Sigmoid colon (tissue), 4 donors: ENCODE data around the gene RASGRF2.

Experiments used
- CTCF ChIP-seq, 4 experiments: fragments of 450-650 bp in 3 of 4; fragments of 200-600 bp in 1 of 4; IDR thresholded peaks; one replicate each; pipeline ENCODE4 v1.5.1; 2016 to 2019; ENCODE audit warnings: antibody characterized with exemption in 4 of 4, mild to moderate bottlenecking in 3 of 4, moderate library complexity in 2 of 4
- EP300 ChIP-seq, 4 donors: sonication (generic); formaldehyde crosslinking; IDR thresholded peaks; one replicate each; pipeline ENCODE4 v1.6.1; 2017; ENCODE audit warnings: antibody characterized with exemption in 4 of 4
- POLR2A ChIP-seq, 2 donors: fragments of 450-650 bp; IDR thresholded peaks; one replicate each; pipeline ENCODE4 v1.6.1; 2016; ENCODE audit warnings: antibody characterized with exemption in 2 of 2, mild to moderate bottlenecking in 2 of 2, moderate library complexity in 2 of 2
- POLR2AphosphoS5 ChIP-seq, 4 donors: sonication (generic); formaldehyde crosslinking; IDR thresholded peaks; one replicate each; pipeline ENCODE4 v1.6.1; 2017; ENCODE audit warnings: antibody characterized with exemption in 4 of 4

GRCh38 chr5:81194633-81195334 is 234.6 kb downstream of the RASGRF2 start:
- peak; percentile 49 to 84 (median 58) for TF ChIP-seq CTCF (IDR thresholded peaks at IDR 0.05)
- TF ChIP-seq POLR2A (IDR thresholded peaks at IDR 0.05): no peak
- no peak for TF ChIP-seq EP300 (IDR thresholded peaks at IDR 0.05)
- TF ChIP-seq POLR2AphosphoS5 (IDR thresholded peaks at IDR 0.05): peak in 1 of 4 donors; percentile 18
